Left kidney (tissue), 2 donors: ENCODE results near the gene HMCN2. TPM values are rescaled to one million over a fixed set of nuclear protein-coding genes. Genes with fewer than 3 reads are reported as not detected.

Source experiments
- DNase-seq: peaks from one replicate; pipeline ENCODE4 v3.0.0-alpha.2; 2013
- polyA plus RNA-seq: library from polyadenylated mRNA; unstranded; fragments of 120-200 nt; gene quantifications from one replicate; pipeline ENCODE4 v1.2.1, GENCODE V29; 2013; ENCODE audit not compliant: insufficient read length

HMCN2 gene
- polyA plus RNA-seq, 1 donor = 0.98 TPM

- DNase-seq = no peak
Measured at GRCh38 chr9:130308081-130308571, 42.6 kb downstream of the HMCN2 start.

GRCh38 chr9:130309689-130310455 lies 44.3 kb downstream of the HMCN2 start:
- DNase-seq = no peak

GRCh38 chr9:130310456-130310855 lies 44.9 kb downstream of the HMCN2 start:
- no peak for DNase-seq

GRCh38 chr9:130311003-130311402 lies 45.4 kb downstream of the HMCN2 start:
- no peak for DNase-seq

- no peak for DNase-seq
Measured at GRCh38 chr9:130311408-130312140, 46.0 kb downstream of the HMCN2 start.

GRCh38 chr9:130313103-130313858 lies 47.7 kb downstream of the HMCN2 start:
- no peak for DNase-seq

GRCh38 chr9:130315446-130316226 lies 50.1 kb downstream of the HMCN2 start:
- no peak for DNase-seq

- DNase-seq = no peak
Measured at GRCh38 chr9:130316430-130316829, 50.9 kb downstream of the HMCN2 start.

- no peak for DNase-seq
Measured at GRCh38 chr9:130319300-130319699, 53.7 kb downstream of the HMCN2 start.

- no peak for DNase-seq
Measured at GRCh38 chr9:130319944-130320712, 54.6 kb downstream of the HMCN2 start.

GRCh38 chr9:130320723-130321481 lies 55.3 kb downstream of the HMCN2 start:
- DNase-seq = no peak

- DNase-seq = no peak
Measured at GRCh38 chr9:130321539-130321938, 56.0 kb downstream of the HMCN2 start.

- no peak for DNase-seq
Measured at GRCh38 chr9:130323051-130323745, 57.6 kb downstream of the HMCN2 start.

GRCh38 chr9:130325921-130326320 lies 60.4 kb downstream of the HMCN2 start:
- no peak for DNase-seq

- DNase-seq = no peak
Measured at GRCh38 chr9:130327070-130327780, 61.7 kb downstream of the HMCN2 start.

GRCh38 chr9:130327781-130328348 lies 62.3 kb downstream of the HMCN2 start:
- DNase-seq = no peak

GRCh38 chr9:130328349-130328801 lies 62.8 kb downstream of the HMCN2 start:
- no peak for DNase-seq

- DNase-seq = no peak
Measured at GRCh38 chr9:130329061-130329460, 63.5 kb downstream of the HMCN2 start.
